ENCODE measurements around the gene APRT.

DNA sequence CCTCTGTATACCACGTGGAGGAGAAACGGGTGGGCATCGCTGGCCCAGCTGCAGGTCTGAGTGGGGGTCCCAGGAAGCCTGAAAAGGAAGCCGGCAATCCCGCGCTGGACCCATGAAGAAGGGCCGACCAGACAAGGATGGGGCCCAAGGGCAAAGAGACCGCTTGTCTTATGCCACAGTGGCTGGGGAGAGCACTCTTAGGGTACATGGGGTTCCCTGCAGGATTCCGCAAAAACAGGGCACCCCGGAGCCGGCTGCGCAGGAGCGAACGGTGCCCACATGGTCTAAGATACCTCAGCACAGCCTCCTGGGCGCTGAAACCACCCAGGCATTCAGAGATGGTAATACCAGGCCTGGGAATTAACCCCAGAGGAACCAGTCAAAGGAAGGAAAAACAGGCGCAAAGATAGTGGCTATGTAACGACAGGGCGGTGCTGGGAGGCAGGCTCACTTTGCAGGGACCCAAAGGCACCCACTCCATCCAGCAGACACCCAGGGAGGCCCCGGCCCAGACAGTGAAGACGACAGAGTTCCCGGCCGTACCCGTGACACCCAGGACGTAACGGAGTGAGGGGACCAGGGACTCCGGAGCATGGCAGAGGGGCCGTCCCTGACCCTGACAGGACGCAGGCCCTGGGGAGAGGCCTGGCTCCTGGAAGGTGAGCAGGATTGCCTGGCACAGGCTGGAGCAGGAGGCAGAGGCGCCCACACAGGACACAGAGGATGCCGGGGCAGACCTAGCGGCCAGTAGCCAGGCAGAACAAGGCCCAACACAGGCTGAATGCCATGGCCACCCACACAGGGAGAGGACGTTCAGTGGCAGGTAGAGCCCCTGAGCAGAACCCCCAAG lies 37.0 kb downstream of the APRT start:
- TF ChIP-seq CTCF (IDR thresholded peaks at IDR 0.05) (no peak), POLR2A (IDR thresholded peaks at IDR 0.05) (no peak)

Data from uterus (tissue), 2 donors.